ENCODE measurements around the gene TNS4.

The TNS4 gene

DNA sequence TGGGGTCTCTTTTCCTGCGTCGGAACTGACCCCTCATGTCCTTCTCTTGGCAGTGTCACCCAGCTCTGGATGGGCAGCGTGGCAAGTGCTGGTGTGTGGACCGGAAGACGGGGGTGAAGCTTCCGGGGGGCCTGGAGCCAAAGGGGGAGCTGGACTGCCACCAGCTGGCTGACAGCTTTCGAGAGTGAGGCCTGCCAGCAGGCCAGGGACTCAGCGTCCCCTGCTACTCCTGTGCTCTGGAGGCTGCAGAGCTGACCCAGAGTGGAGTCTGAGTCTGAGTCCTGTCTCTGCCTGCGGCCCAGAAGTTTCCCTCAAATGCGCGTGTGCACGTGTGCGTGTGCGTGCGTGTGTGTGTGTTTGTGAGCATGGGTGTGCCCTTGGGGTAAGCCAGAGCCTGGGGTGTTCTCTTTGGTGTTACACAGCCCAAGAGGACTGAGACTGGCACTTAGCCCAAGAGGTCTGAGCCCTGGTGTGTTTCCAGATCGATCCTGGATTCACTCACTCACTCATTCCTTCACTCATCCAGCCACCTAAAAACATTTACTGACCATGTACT lies 44.9 kb downstream of the TNS4 start:
- no peak for DNase-seq (ENCODE audit: low spot score)

- no peak for DNase-seq (ENCODE audit: low spot score)
Observed at GRCh38 chr17:40454613-40454995, 46.8 kb downstream of the TNS4 start.

DNA sequence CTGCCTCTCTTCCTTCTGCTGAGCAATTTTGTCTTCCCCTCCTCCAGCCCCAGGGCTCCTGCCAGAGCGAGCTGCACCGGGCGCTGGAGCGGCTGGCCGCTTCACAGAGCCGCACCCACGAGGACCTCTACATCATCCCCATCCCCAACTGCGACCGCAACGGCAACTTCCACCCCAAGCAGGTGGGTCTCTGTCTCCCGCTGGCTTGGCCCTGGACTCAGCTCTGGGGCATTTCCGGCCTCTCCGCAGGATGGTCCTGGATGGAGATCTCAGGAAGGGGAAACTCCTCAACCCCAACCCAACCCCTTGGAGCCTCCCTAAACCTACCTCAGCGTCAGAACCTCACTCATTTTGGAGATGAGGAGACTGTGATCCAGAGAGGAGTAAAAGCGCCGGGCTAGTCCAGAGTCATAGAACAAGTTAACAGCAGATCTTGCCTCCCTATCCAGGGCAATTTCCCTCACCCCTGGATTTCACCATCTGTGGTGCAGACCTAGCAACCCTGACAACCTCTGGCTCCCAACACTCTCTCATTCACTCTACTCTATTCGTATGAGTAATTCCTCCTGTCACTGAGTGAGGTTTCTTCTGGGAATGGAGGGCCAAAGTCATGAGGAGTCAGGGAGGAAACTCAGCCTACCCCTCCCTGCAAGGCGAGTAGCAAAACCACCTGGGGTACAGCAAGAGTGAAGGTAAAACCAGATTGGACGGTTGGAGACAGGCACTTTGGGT lies 47.4 kb downstream of the TNS4 start:
- no peak for DNase-seq (ENCODE audit: low spot score)

DNA sequence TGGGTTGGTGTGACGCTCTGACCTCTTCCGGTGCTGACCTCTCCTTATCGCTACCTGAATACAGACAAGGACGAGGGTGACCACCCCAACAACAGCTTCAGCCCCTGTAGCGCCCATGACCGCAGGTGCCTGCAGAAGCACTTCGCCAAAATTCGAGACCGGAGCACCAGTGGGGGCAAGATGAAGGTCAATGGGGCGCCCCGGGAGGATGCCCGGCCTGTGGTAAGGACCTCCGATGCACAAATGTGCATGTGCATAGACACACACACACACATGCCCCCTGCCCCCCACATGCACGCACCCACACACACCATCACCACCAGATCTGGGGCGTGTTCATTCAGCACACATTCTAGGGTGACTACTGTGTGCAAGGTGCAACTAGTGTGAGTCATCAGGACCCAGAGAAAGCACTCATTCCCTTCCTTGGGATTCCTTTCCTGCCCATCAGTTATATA lies 48.5 kb downstream of the TNS4 start:
- no peak for DNase-seq (ENCODE audit: low spot score)

DNA sequence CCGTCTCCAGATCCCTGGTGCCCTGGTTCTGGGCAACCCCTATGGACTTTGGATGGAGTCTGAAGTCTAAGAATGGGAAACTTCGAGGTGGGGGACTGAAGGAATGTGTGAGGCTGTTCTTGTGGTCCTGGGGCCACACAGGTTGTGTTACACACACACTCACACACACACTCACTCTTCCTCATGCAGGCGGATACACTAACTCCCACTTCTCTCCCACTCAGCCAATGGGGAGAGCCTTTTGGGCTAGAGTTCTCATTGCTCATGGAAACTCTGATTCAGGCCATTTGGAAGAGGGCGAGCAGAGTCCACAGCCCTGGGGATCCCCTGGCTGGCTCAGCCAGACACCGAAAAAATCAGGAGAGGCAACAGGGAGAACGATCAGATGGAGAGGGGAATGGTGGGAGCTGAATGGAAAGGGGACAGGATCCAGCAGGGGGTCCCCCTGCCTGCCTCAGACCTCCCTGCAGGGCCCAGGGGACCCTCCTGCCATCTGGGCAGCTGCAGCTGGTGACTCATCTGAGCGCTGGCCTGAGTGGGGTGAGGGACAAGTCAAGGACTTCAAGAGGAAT lies 49.1 kb downstream of the TNS4 start:
- DNase-seq (ENCODE audit: low spot score): no peak

- DNase-seq (ENCODE audit: low spot score): no peak
Observed at GRCh38 chr17:40451420-40451819, 50.0 kb downstream of the TNS4 start.

- peak; percentile 55 for DNase-seq (ENCODE audit: low spot score)
Observed at GRCh38 chr17:40450175-40450574, 51.2 kb downstream of the TNS4 start.

DNA sequence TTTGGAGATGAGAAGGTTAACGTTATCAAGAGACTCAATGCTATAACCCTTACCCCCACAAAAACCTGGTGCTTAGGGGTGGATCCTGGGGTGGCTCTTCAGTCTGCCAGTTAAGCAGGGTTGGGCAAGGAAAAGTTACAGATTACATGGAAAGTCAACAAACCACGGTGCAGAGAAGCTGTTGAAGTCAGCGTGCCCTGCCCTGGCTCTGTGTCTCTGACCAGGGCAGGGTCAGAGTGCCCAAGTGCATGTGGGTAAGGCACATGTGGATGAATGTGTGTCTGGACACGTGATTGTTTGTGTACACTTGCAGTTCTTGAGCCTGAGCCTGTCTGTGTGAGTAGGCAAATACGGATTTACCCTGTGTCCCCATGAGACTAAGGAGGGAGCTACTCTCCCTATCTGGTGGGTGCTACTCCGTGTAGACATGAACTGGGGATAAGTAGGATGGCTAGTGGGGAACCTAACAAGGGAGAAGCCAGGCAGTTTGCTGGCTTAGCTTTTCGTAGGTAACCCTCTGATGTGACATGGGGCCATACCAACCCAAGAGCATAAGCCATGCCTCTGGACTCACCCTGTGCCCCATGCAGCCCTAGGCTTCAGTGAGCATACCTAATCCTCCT lies 52.7 kb downstream of the TNS4 start:
- peak; percentile 67 for DNase-seq (ENCODE audit: low spot score)

- DNase-seq (ENCODE audit: low spot score): no peak
Observed at GRCh38 chr17:40448213-40448638, 53.2 kb downstream of the TNS4 start.

- DNase-seq (ENCODE audit: low spot score): no peak
Observed at GRCh38 chr17:40447806-40448205, 53.6 kb downstream of the TNS4 start.

- no peak for DNase-seq (ENCODE audit: low spot score)
Observed at GRCh38 chr17:40447148-40447644, 54.2 kb downstream of the TNS4 start.

DNA sequence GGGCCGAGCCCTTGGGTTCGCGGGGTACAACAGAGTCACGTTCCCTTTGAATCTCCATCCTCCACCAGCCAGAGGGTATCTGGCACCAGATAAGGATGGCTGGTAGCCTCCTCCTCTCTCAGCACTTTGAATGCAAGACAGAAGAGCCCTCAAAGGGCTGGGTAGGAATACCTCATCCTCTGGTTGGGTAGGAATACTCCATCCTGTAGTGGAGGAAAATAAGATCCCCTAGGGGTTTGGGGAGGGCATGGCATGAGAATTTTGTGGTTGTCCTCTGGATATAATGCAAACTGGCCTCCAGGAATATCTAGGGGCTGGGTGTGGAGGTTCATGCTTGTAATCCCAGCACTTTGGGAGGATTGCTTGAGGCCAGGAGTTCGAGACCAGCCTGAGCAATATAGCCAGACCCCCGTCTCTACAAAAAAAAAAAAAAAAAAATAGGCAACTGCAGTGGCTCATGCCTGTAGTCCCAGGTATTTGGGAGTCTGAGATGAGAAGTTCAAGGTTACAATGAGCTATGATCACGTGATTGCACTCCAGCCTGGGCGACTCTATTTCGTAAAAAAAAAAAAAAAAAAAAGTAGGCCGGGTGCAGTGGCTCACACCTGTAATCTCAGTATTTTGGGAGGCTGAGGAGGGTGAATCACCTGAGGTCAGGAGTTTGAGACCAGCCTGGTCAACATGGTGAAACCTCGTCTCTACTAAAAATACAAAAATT lies 55.5 kb downstream of the TNS4 start:
- no peak for DNase-seq (ENCODE audit: low spot score)

- DNase-seq (ENCODE audit: low spot score): no peak
Observed at GRCh38 chr17:40443988-40444899, 57.2 kb downstream of the TNS4 start.

DNA sequence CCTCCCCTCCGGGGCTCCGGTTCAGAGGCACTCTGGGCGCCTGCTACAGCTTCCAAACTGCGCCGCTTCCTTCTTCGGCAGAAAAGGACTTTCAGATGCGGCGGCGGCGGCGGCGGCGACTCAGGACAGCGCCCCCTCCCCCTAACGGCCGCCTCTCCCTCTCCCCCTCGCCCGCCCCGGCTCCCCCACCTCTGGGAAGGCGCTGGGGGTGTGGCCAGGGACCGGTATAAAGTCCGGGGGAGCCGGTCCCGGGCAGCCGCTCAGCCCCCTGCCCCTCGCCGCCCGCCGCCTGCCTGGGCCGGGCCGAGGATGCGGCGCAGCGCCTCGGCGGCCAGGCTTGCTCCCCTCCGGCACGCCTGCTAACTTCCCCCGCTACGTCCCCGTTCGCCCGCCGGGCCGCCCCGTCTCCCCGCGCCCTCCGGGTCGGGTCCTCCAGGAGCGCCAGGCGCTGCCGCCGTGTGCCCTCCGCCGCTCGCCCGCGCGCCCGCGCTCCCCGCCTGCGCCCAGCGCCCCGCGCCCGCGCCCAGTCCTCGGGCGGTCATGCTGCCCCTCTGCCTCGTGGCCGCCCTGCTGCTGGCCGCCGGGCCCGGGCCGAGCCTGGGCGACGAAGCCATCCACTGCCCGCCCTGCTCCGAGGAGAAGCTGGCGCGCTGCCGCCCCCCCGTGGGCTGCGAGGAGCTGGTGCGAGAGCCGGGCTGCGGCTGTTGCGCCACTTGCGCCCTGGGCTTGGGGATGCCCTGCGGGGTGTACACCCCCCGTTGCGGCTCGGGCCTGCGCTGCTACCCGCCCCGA lies 58.0 kb downstream of the TNS4 start, which contains the start of gene IGFBP4:
Gene IGFBP4, plus strand, starts transcription at position 255 of the 792 bp plus-strand sequence. Its CDS starts 286 bp downstream, at position 541.
- DNase-seq (ENCODE audit: low spot score): peak; percentile 82

DNA sequence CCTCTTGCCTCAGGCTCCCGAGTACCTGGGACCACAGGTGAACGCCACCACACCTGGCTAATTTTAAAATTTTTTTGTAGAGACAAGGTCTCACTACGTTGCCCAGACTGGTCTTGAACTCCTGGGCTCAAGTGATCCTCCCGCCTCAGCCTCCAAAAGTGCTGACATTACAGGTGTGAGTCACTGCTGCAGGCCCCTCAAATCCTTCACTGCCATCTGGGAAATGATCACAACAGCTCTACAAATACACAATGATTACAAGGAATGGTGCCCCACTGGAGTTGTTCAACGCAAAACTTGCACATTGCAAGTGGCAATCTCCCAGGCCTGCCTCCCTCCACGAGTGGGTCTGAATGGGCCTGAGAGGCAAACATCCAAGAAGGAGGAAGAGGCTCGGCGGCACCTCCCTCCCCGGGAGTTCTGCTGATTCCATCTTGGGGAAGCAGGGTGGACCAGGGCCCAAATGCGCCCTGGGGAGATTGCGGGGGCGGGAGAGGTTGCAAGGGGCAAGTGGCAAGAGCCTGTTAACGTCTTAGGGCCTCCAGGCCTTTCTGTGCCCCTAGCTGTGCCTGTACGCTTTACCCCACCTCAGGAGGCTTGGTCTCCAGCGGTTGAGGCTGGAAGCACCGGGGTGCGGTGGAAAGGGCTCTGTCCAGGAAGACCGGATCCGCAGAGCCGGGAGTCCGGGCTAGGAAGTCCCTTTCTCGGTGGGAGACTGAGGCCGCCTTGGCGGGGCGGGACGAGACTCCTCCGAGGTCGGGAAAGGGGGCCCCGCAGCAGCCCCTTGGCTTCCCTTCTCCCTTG lies 58.8 kb downstream of the TNS4 start:
- DNase-seq (ENCODE audit: low spot score): no peak

DNA sequence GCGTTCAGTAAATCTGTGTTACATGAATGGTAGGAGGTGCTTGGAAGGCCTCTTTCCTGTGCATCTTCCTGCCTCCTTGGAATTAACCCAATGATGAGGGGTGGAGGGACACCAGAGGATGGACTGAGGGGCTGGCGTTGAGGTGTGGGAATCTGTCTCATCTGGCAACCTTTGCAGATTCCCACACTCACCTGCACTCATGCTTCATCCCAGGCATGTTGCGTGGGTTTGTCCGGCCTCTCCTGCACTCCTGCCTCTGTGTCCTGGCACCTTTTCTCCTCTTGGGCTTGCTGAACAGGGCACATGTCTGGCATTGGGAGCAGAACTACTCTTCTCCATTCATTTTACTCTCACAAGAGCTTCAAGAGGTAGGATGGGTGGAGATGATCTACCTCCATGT lies 61.3 kb downstream of the TNS4 start:
- no peak for DNase-seq (ENCODE audit: low spot score)

- no peak for DNase-seq (ENCODE audit: low spot score)
Observed at GRCh38 chr17:40437095-40437732, 64.2 kb downstream of the TNS4 start.

- DNase-seq (ENCODE audit: low spot score): no peak
Observed at GRCh38 chr17:40436636-40437035, 64.8 kb downstream of the TNS4 start.

Data from HuH-7.5 (cell line).